SIG-M5 treated with dmso at 0.1 percent for 504 hours (cell line): ENCODE measurements around the gene THSD4.
"Not testable (repeated sequence)": the region's sequence is repeated elsewhere in the genome, so short reads cannot be mapped to it uniquely, and the experiment has no call there.

Source experiments
- DNase-seq: peaks from one replicate; lab custom pipeline; 2025; ENCODE audit not compliant: unreplicated experiment; lab: John Stamatoyannopoulos, UW

Gene THSD4

GRCh38 chr15:71118881-71119632 is 3.8 kb downstream of the THSD4 start:
- DNase-seq: no peak

GRCh38 chr15:71120428-71120944 is 5.2 kb downstream of the THSD4 start:
- DNase-seq: no peak

- DNase-seq: no peak
Measured at GRCh38 chr15:71121442-71121841, 6.2 kb downstream of the THSD4 start.

GRCh38 chr15:71124937-71125790 is 9.9 kb downstream of the THSD4 start:
- DNase-seq: no peak

- no peak for DNase-seq
Measured at GRCh38 chr15:71125831-71126450, 10.7 kb downstream of the THSD4 start.

GRCh38 chr15:71127083-71127482 is 11.8 kb downstream of the THSD4 start:
- DNase-seq: no peak

- DNase-seq: not testable (repeated sequence)
Measured at GRCh38 chr15:71128159-71128558, 12.9 kb downstream of the THSD4 start.

GRCh38 chr15:71128939-71129562 is 13.8 kb downstream of the THSD4 start:
- DNase-seq: no peak

- no peak for DNase-seq
Measured at GRCh38 chr15:71129669-71130068, 14.4 kb downstream of the THSD4 start.

- no peak for DNase-seq
Measured at GRCh38 chr15:71131601-71132362, 16.5 kb downstream of the THSD4 start.

- DNase-seq: no peak
Measured at GRCh38 chr15:71133747-71134472, 18.6 kb downstream of the THSD4 start.

GRCh38 chr15:71136159-71136783 is 21.0 kb downstream of the THSD4 start:
- no peak for DNase-seq

- no peak for DNase-seq
Measured at GRCh38 chr15:71136793-71137518, 21.7 kb downstream of the THSD4 start.

GRCh38 chr15:71138473-71138872 is 23.2 kb downstream of the THSD4 start:
- no peak for DNase-seq

GRCh38 chr15:71139241-71139640 is 24.0 kb downstream of the THSD4 start:
- no peak for DNase-seq

GRCh38 chr15:71141572-71141971 is 26.3 kb downstream of the THSD4 start:
- DNase-seq: no peak

GRCh38 chr15:71142780-71143179 is 27.5 kb downstream of the THSD4 start:
- DNase-seq: no peak
